Sigmoid colon (tissue), 4 donors: ENCODE data around the gene RBKS.

ENCODE experiments used
- POLR2A ChIP-seq, 2 donors: fragments of 450-650 bp; IDR thresholded peaks; one replicate each; pipeline ENCODE4 v1.6.1; 2016; ENCODE audit warnings: antibody characterized with exemption in 2 of 2, mild to moderate bottlenecking in 2 of 2, moderate library complexity in 2 of 2
- POLR2AphosphoS5 ChIP-seq, 4 donors: sonication (generic); formaldehyde crosslinking; IDR thresholded peaks; one replicate each; pipeline ENCODE4 v1.6.1; 2017; ENCODE audit warnings: antibody characterized with exemption in 4 of 4
- TF ChIP-seq, protein P1 (sequence below), 4 experiments: fragments of 450-650 bp in 3 of 4; fragments of 200-600 bp in 1 of 4; IDR thresholded peaks; one replicate each; pipeline ENCODE4 v1.5.1; 2016 to 2019; ENCODE audit warnings: antibody characterized with exemption in 4 of 4, mild to moderate bottlenecking in 3 of 4, moderate library complexity in 2 of 4

- no peak for TF ChIP-seq POLR2A (IDR thresholded peaks at IDR 0.05)
- no peak for TF ChIP-seq POLR2AphosphoS5 (IDR thresholded peaks at IDR 0.05)
- TF ChIP-seq, protein P1, sequence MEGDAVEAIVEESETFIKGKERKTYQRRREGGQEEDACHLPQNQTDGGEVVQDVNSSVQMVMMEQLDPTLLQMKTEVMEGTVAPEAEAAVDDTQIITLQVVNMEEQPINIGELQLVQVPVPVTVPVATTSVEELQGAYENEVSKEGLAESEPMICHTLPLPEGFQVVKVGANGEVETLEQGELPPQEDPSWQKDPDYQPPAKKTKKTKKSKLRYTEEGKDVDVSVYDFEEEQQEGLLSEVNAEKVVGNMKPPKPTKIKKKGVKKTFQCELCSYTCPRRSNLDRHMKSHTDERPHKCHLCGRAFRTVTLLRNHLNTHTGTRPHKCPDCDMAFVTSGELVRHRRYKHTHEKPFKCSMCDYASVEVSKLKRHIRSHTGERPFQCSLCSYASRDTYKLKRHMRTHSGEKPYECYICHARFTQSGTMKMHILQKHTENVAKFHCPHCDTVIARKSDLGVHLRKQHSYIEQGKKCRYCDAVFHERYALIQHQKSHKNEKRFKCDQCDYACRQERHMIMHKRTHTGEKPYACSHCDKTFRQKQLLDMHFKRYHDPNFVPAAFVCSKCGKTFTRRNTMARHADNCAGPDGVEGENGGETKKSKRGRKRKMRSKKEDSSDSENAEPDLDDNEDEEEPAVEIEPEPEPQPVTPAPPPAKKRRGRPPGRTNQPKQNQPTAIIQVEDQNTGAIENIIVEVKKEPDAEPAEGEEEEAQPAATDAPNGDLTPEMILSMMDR (IDR thresholded peaks at IDR 0.05): no peak
These were observed 23.9 kb downstream of the RBKS start for GRCh38 chr2:27866237-27866636.
